ENCODE measurements around the gene ALG12. TPM values are rescaled to one million over a fixed set of nuclear protein-coding genes. Genes with fewer than 3 reads are reported as not detected.

The ALG12 gene
- total RNA-seq, 1 experiment from 2014 or later, result 16.6 TPM

DNA sequence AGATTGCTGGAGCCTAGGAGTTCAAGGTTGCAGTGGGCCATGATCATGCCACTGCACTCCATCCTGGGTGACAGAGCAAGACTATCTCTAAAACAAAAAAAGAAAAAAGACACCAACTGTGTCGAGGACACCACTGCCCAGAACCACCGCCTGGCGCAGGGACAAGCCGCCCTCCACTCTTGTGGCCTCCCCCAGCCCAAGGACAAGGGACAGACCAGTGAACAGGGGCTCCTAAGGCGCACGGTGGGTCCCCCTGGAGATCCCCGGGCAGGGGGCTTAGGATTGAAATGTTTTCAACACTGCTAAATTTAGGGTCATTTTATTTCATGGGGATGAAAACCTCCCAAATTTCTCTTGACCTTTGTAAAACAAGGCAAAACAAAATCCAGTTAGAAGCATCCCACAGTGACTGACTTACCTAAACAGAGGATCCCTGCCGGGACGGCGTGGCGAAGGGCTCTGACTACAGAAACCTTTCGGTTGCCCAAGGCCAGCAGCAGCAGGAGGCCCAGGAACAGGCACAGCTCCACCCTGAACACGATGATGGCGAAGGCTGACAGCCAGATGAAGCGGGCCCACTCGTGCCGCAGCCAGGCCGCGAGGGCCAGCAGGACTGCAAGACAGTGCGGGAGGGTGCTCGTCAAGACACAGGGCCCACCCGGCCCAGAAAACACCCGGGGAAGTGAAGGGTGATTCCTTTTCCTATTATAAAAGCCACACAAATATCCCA, 8.6 kb downstream of the ALG12 start:
- H3K4me2 ChIP-seq (ENCODE audit: low read length), result no peak overlapping the region
- no peaks in the 10 kb centered on the region; a peak in 2 of 4 replicates for H3K36me3 ChIP-seq (ENCODE audit: control insufficient read depth in 1 of 2, insufficient read depth in 2 of 2, low read length in 2 of 2)
- ChIA-PET CTCF (no interaction called here), POLR2A (no interaction called here), RAD21 (ENCODE audit: low non-redundant PET in 1 of 2, low total read pairs in 2 of 2, uncharacterized antibody in 2 of 2, unreplicated experiment in 2 of 2) (no interaction called here)
- DNase-seq (ENCODE audit: low read depth, low spot score), result no peak
- no TSS peak for BruUV-seq (replicated peaks)
- no peaks in the 10 kb centered on the region for H3K27me3 ChIP-seq (ENCODE audit: insufficient read depth, low read length)
- no peak overlapping the region for H3K9ac ChIP-seq (ENCODE audit: low read length)
- no peaks in the 10 kb centered on the region for H3K4me1 ChIP-seq (ENCODE audit: control insufficient read depth in 1 of 2, insufficient read depth in 2 of 2, low read length in 2 of 2)
- no peak overlapping the region for H3K4me3 ChIP-seq (replicated peaks in 1 of 2; ENCODE audit: low read depth in 1 of 2, low read length in 2 of 2)
- TF ChIP-seq RAD21 (IDR thresholded peaks at IDR 0.05; ENCODE audit: low read depth) (no peak), CBX3 (IDR thresholded peaks at IDR 0.05; ENCODE audit: low read depth) (no peak), ZNF274 (IDR thresholded peaks at IDR 0.05; ENCODE audit: low read depth, low read length) (no peak), EZH2 (IDR thresholded peaks at IDR 0.05) (no peak), SP1 (IDR thresholded peaks at IDR 0.05; ENCODE audit: low read depth) (no peak), EZH2phosphoT487 (IDR thresholded peaks at IDR 0.05; ENCODE audit: borderline replicate concordance) (no peak), CEBPB (IDR thresholded peaks at IDR 0.05; ENCODE audit: low read depth) (no peak), SIN3A (IDR thresholded peaks at IDR 0.05; ENCODE audit: low read depth) (no peak), ZFX (IDR thresholded peaks at IDR 0.05) (no peak), EGR1 (IDR thresholded peaks at IDR 0.05; ENCODE audit: low read depth) (no peak), POLR2AphosphoS5 (IDR thresholded peaks at IDR 0.05; ENCODE audit: low read depth, low read length) (no peak), JUND (IDR thresholded peaks at IDR 0.05) (no peak)
- TF ChIP-seq, protein P1, sequence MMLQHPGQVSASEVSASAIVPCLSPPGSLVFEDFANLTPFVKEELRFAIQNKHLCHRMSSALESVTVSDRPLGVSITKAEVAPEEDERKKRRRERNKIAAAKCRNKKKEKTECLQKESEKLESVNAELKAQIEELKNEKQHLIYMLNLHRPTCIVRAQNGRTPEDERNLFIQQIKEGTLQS (IDR thresholded peaks at IDR 0.05), result no peak
- TF ChIP-seq, protein P2, sequence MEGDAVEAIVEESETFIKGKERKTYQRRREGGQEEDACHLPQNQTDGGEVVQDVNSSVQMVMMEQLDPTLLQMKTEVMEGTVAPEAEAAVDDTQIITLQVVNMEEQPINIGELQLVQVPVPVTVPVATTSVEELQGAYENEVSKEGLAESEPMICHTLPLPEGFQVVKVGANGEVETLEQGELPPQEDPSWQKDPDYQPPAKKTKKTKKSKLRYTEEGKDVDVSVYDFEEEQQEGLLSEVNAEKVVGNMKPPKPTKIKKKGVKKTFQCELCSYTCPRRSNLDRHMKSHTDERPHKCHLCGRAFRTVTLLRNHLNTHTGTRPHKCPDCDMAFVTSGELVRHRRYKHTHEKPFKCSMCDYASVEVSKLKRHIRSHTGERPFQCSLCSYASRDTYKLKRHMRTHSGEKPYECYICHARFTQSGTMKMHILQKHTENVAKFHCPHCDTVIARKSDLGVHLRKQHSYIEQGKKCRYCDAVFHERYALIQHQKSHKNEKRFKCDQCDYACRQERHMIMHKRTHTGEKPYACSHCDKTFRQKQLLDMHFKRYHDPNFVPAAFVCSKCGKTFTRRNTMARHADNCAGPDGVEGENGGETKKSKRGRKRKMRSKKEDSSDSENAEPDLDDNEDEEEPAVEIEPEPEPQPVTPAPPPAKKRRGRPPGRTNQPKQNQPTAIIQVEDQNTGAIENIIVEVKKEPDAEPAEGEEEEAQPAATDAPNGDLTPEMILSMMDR (IDR thresholded peaks at IDR 0.05 in 2 of 3, conservative IDR thresholded peaks at IDR 0.05 in 1 of 3; ENCODE audit: borderline replicate concordance in 1 of 3, insufficient read depth in 1 of 3, low read depth in 2 of 3, low read length in 2 of 3), result no peak
- TF ChIP-seq, protein P3, sequence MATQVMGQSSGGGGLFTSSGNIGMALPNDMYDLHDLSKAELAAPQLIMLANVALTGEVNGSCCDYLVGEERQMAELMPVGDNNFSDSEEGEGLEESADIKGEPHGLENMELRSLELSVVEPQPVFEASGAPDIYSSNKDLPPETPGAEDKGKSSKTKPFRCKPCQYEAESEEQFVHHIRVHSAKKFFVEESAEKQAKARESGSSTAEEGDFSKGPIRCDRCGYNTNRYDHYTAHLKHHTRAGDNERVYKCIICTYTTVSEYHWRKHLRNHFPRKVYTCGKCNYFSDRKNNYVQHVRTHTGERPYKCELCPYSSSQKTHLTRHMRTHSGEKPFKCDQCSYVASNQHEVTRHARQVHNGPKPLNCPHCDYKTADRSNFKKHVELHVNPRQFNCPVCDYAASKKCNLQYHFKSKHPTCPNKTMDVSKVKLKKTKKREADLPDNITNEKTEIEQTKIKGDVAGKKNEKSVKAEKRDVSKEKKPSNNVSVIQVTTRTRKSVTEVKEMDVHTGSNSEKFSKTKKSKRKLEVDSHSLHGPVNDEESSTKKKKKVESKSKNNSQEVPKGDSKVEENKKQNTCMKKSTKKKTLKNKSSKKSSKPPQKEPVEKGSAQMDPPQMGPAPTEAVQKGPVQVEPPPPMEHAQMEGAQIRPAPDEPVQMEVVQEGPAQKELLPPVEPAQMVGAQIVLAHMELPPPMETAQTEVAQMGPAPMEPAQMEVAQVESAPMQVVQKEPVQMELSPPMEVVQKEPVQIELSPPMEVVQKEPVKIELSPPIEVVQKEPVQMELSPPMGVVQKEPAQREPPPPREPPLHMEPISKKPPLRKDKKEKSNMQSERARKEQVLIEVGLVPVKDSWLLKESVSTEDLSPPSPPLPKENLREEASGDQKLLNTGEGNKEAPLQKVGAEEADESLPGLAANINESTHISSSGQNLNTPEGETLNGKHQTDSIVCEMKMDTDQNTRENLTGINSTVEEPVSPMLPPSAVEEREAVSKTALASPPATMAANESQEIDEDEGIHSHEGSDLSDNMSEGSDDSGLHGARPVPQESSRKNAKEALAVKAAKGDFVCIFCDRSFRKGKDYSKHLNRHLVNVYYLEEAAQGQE (IDR thresholded peaks at IDR 0.05; ENCODE audit: low read depth), result no peak
- no peaks in the 10 kb centered on the region for H4K20me1 ChIP-seq (ENCODE audit: insufficient read depth)
- H3K79me2 ChIP-seq (ENCODE audit: insufficient read depth, low read length), result no peaks in the 10 kb centered on the region
- intact Hi-C loops (cut with micrococcal nuclease), result no loop called here
- H3K27ac ChIP-seq (ENCODE audit: low read depth, low read length), result no peak overlapping the region
- no peaks in the 10 kb centered on the region for H3K9me2 ChIP-seq (ENCODE audit: insufficient read depth)
- no peak for ATAC-seq
- H3K9me3 ChIP-seq (ENCODE audit: control insufficient read depth in 1 of 2, insufficient read depth in 1 of 2, low read depth in 1 of 2, low read length in 2 of 2), result no peaks in the 10 kb centered on the region
- H2AFZ ChIP-seq (ENCODE audit: low read depth, low read length, poor library complexity, severe bottlenecking), result no peak overlapping the region
